H1 (cell line): ENCODE data around the gene DELE1. TPM values are rescaled to one million over a fixed set of nuclear protein-coding genes. Genes with fewer than 3 reads are reported as not detected.

Experiments used
- CTCF ChIA-PET: fragments of 300-600 bp; sonication (Branson Sonifier 250); formaldehyde crosslinking; loops from one replicate; lab custom pipeline; 2021; ENCODE audit not compliant: partially characterized antibody; lab: Charles Lee
- POLR2A ChIA-PET: fragments of 300-600 bp; sonication (Branson Sonifier 250); formaldehyde crosslinking; loops from one replicate; lab custom pipeline; 2021; ENCODE audit warnings: inconsistent platforms; ENCODE audit not compliant: partially characterized antibody; lab: Charles Lee
- DNase-seq, 2 experiments: peaks; one replicate each; pipeline versions ENCODE4 v3.0.0 to v3.0.0-alpha.2; 2010 to 2022; ENCODE audit warnings: low spot score in 2 of 2, low read depth in 1 of 2, mixed read lengths in 1 of 2
- FAIRE-seq: peaks from 2 replicates; lab custom pipeline; 2011; peaks lifted over from hg19 to GRCh38; lab: Jason Lieb, UNC
- H2AFZ ChIP-seq: 2 replicates; pipeline ENCODE4 v1.8.1; 2012; ENCODE audit warnings: low read length, inconsistent platforms
- H2AK5ac ChIP-seq: 2 replicates; pipeline ENCODE4 v1.6.1; 2013; ENCODE audit warnings: low read depth, low read length
- H2BK120ac ChIP-seq: replicated peaks from 2 replicates; pipeline ENCODE3; 2013; ENCODE audit warnings: low read depth, low read length, inconsistent platforms
- H2BK12ac ChIP-seq: 2 replicates; pipeline ENCODE4 v1.6.1; 2013; ENCODE audit warnings: low read depth, low read length
- H2BK15ac ChIP-seq: 2 replicates; pipeline ENCODE4 v1.6.1; 2013; ENCODE audit warnings: low read length
- H2BK20ac ChIP-seq: 2 replicates; pipeline ENCODE4 v1.6.1; 2013; ENCODE audit warnings: low read length
- H2BK5ac ChIP-seq: 2 replicates; pipeline ENCODE4 v1.6.1; 2013; ENCODE audit warnings: low read depth, low read length
- H3K14ac ChIP-seq: 2 replicates; pipeline ENCODE4 v1.6.1; 2013; ENCODE audit warnings: inconsistent platforms; ENCODE audit not compliant: insufficient read length
- H3K18ac ChIP-seq: 2 replicates; pipeline ENCODE4 v1.6.1; 2013; ENCODE audit warnings: low read length; ENCODE audit errors: extremely low read depth
- H3K23ac ChIP-seq: 2 replicates; pipeline ENCODE4 v1.6.1; 2013; ENCODE audit warnings: inconsistent platforms; ENCODE audit not compliant: insufficient read length
- H3K23me2 ChIP-seq: 2 replicates; pipeline ENCODE4 v1.6.1; 2013; ENCODE audit warnings: low read depth, low read length
- H3K27ac ChIP-seq: 2 replicates; pipeline ENCODE4 v1.6.1; 2011; ENCODE audit warnings: low read depth, low read length, inconsistent platforms
- H3K27me3 ChIP-seq, 4 experiments: replicated peaks in 1 of 4; 1 replicate in 1 of 4; 2 replicates in 3 of 4; pipeline versions ENCODE4 v1.6.1 to v1.8.1; 2011 to 2013; ENCODE audit warnings: low read length in 3 of 4, mild to moderate bottlenecking in 3 of 4, inconsistent platforms in 2 of 4, mixed read lengths in 2 of 4, moderate library complexity in 1 of 4; ENCODE audit not compliant: control insufficient read depth in 3 of 4, insufficient read depth in 3 of 4; ENCODE audit errors: extremely low read depth in 1 of 4
- H3K36me3 ChIP-seq, 4 experiments: 2 replicates each; pipeline versions ENCODE4 v1.6.1 to v1.8.1; 2011 to 2013; ENCODE audit warnings: mild to moderate bottlenecking in 4 of 4, low read length in 3 of 4, moderate library complexity in 2 of 4, control low read depth in 1 of 4, inconsistent platforms in 1 of 4; ENCODE audit not compliant: insufficient read depth in 4 of 4, control insufficient read depth in 2 of 4
- H3K4ac ChIP-seq: replicated peaks from 2 replicates; pipeline ENCODE3; 2013; ENCODE audit warnings: low read length, low read depth, mixed read lengths, inconsistent platforms; ENCODE audit not compliant: insufficient read length
- H3K4me1 ChIP-seq, 4 experiments: replicated peaks in 1 of 4; 1 replicate in 1 of 4; 2 replicates in 3 of 4; pipeline versions ENCODE4 v1.6.1 to v1.8.1; 2011 to 2013; ENCODE audit warnings: low read length in 3 of 4, inconsistent platforms in 2 of 4, mixed read lengths in 1 of 4; ENCODE audit not compliant: insufficient read depth in 4 of 4, control insufficient read depth in 3 of 4
- H3K4me2 ChIP-seq, 2 experiments: 2 replicates each; pipeline versions ENCODE4 v1.6.1 to v1.8.1; 2011 to 2013; ENCODE audit warnings: low read depth in 2 of 2, low read length in 2 of 2, control low read depth in 1 of 2, inconsistent platforms in 1 of 2, mild to moderate bottlenecking in 1 of 2; ENCODE audit not compliant: insufficient read depth in 1 of 2
- H3K4me3 ChIP-seq, 4 experiments: fragments of 200-600, 300-600 bp in 1 of 4; sonication (generic), shearing (Covaris generic), sonication (Bioruptor Twin) in 1 of 4; 2 replicates each; pipeline versions ENCODE4 v1.5.1 to v1.8.1; 2011 to 2016; ENCODE audit warnings: low read length in 4 of 4, low read depth in 3 of 4, control low read depth in 2 of 4, inconsistent platforms in 2 of 4, mild to moderate bottlenecking in 2 of 4, mixed read lengths in 1 of 4, moderate library complexity in 1 of 4; ENCODE audit not compliant: insufficient read depth in 2 of 4; ENCODE audit errors: extremely low read depth in 1 of 4
- H3K56ac ChIP-seq: replicated peaks from 2 replicates; pipeline ENCODE3; 2013; ENCODE audit warnings: low read depth, mild to moderate bottlenecking, mixed read lengths, low read length, inconsistent platforms; ENCODE audit not compliant: insufficient read length
- H3K79me1 ChIP-seq: 2 replicates; pipeline ENCODE4 v1.6.1; 2013; ENCODE audit warnings: low read depth, low read length, control low read depth
- H3K79me2 ChIP-seq, 2 experiments: 2 replicates each; pipeline versions ENCODE4 v1.6.1 to v1.8.1; 2012 to 2013; ENCODE audit warnings: low read length in 2 of 2, mild to moderate bottlenecking in 2 of 2, inconsistent platforms in 1 of 2; ENCODE audit not compliant: insufficient read depth in 2 of 2, control insufficient read depth in 1 of 2
- H3K9ac ChIP-seq, 4 experiments: replicated peaks in 1 of 4; 1 replicate in 1 of 4; 2 replicates in 3 of 4; pipeline versions ENCODE4 v1.6.1 to v1.8.1; 2011 to 2013; ENCODE audit warnings: low read depth in 3 of 4, low read length in 3 of 4, control low read depth in 2 of 4, mild to moderate bottlenecking in 2 of 4, moderate library complexity in 2 of 4, inconsistent platforms in 1 of 4; ENCODE audit errors: extremely low read depth in 1 of 4
- H3K9me3 ChIP-seq, 2 experiments: 2 replicates each; pipeline versions ENCODE4 v1.6.1 to v1.8.1; 2012 to 2013; ENCODE audit warnings: mild to moderate bottlenecking in 2 of 2, moderate library complexity in 2 of 2, control low read depth in 1 of 2, inconsistent platforms in 1 of 2, low read depth in 1 of 2, low read length in 1 of 2, mixed read lengths in 1 of 2; ENCODE audit not compliant: insufficient read depth in 2 of 2
- H4K20me1 ChIP-seq, 2 experiments: replicated peaks in 1 of 2; 2 replicates each; pipeline versions ENCODE3 to v1.8.1; 2011 to 2013; ENCODE audit warnings: inconsistent platforms in 2 of 2, low read length in 2 of 2, mild to moderate bottlenecking in 1 of 2; ENCODE audit not compliant: insufficient read depth in 2 of 2, control insufficient read depth in 1 of 2
- H4K5ac ChIP-seq: 2 replicates; pipeline ENCODE4 v1.6.1; 2013; ENCODE audit warnings: low read length, low read depth, mixed read lengths, inconsistent platforms; ENCODE audit not compliant: insufficient read length
- H4K8ac ChIP-seq: 2 replicates; pipeline ENCODE4 v1.8.0; 2013; ENCODE audit warnings: mild to moderate bottlenecking, moderate library complexity, low read length, inconsistent platforms; ENCODE audit not compliant: insufficient read depth; ENCODE audit errors: extremely low read depth
- H4K91ac ChIP-seq: replicated peaks from 2 replicates; pipeline ENCODE3; 2013; ENCODE audit warnings: low read length, mixed read lengths, inconsistent platforms; ENCODE audit not compliant: insufficient read length
- ASH2L ChIP-seq: fragments of 200-600, 300-600 bp; sonication (generic); IDR thresholded peaks from one replicate; pipeline ENCODE4 v1.7.1; 2017; ENCODE audit warnings: low read length
- EP300 ChIP-seq, 2 experiments: IDR thresholded peaks; 1 replicate in 1 of 2; 2 replicates in 1 of 2; pipeline ENCODE4 v1.6.1; 2011 to 2012; ENCODE audit warnings: low read depth in 2 of 2, low read length in 2 of 2, mild to moderate bottlenecking in 2 of 2, borderline replicate concordance in 1 of 2, inconsistent platforms in 1 of 2, moderate library complexity in 1 of 2
- HDAC6 ChIP-seq: IDR thresholded peaks from one replicate; pipeline ENCODE4 v1.7.1; 2012; ENCODE audit warnings: low read depth, mild to moderate bottlenecking, inconsistent platforms, low read length, moderate library complexity
- JUND ChIP-seq: IDR thresholded peaks from 2 replicates; pipeline ENCODE4 v1.6.1; 2011; ENCODE audit warnings: mild to moderate bottlenecking, improper control_type of control experiment, low read length
- KDM1A ChIP-seq: fragments of 200-600, 300-600 bp; sonication (generic); IDR thresholded peaks from 2 replicates; pipeline ENCODE4 v1.7.1; 2016; ENCODE audit warnings: mild to moderate bottlenecking, low read length, borderline replicate concordance
- KDM5A ChIP-seq: fragments of 200-600 bp; IDR thresholded peaks from 2 replicates; pipeline ENCODE4 v1.7.1; 2012; ENCODE audit warnings: mild to moderate bottlenecking, low read length, inconsistent platforms, mixed read lengths
- PHF8 ChIP-seq: fragments of 200-600 bp; sonication (generic); conservative IDR thresholded peaks from 2 replicates; pipeline ENCODE4 v1.7.1; 2012; ENCODE audit warnings: low read depth, mild to moderate bottlenecking, inconsistent platforms, low read length, moderate library complexity
- RAD21 ChIP-seq, 2 experiments: IDR thresholded peaks in 1 of 2; conservative IDR thresholded peaks in 1 of 2; 2 replicates each; pipeline ENCODE4 v1.6.1; 2011; ENCODE audit warnings: low read depth in 2 of 2, low read length in 2 of 2, improper control_type of control experiment in 1 of 2, inconsistent platforms in 1 of 2, mild to moderate bottlenecking in 1 of 2, moderate library complexity in 1 of 2
- SP2 ChIP-seq: IDR thresholded peaks from 2 replicates; pipeline ENCODE4 v1.6.1; 2012; ENCODE audit warnings: mild to moderate bottlenecking, low read length, inconsistent platforms
- SP4 ChIP-seq: IDR thresholded peaks from 2 replicates; pipeline ENCODE4 v1.6.1; 2012; ENCODE audit warnings: low read length, inconsistent platforms
- TAF1 ChIP-seq: IDR thresholded peaks from 2 replicates; pipeline ENCODE4 v1.6.1; 2011; ENCODE audit warnings: mild to moderate bottlenecking, low read depth, low read length
- YY1 ChIP-seq: IDR thresholded peaks from 2 replicates; pipeline ENCODE4 v1.6.1; 2011; ENCODE audit warnings: low read depth, mild to moderate bottlenecking, low read length
- ZNF274 ChIP-seq: IDR thresholded peaks from 2 replicates; pipeline ENCODE4 v1.7.0; 2012; ENCODE audit warnings: low read length, borderline replicate concordance; ENCODE audit errors: extremely low read depth
- whole genome bisulfite sequencing, 2 experiments: shearing (Covaris generic) in 1 of 2; methylation state at CpG; one replicate each; pipeline versions ENCODE4 v1.1.6 to v1.1.7; 2013 to 2015; ENCODE audit warnings: low lambda C conversion rate in 2 of 2, mixed read lengths in 2 of 2, inconsistent platforms in 1 of 2, low coverage in 1 of 2, missing lambda C conversion rate in 1 of 2; ENCODE audit not compliant: insufficient replicate concordance in 2 of 2, insufficient coverage in 1 of 2, insufficient read length in 1 of 2; ENCODE audit errors: extremely low coverage in 1 of 2, missing lambda C conversion rate in 1 of 2; 5-methylcytosine and 5-hydroxymethylcytosine counted together
- polyA plus RNA-seq, 7 experiments: library from polyadenylated mRNA; depleted of rRNA in 3 of 7; stranded (reverse) in 5 of 7; unstranded in 2 of 7; fragments of >200 nt in 5 of 7; fragments of 200-250 nt in 2 of 7; gene quantifications; 1 replicate in 5 of 7; 2 replicates in 1 of 7; 4 replicates in 1 of 7; pipeline versions ENCODE4 v1.2.1 to v1.2.3, GENCODE V29; 2011 to 2013; ENCODE audit warnings: missing spikeins in 2 of 7, mixed read lengths in 2 of 7
- total RNA-seq: library from RNA; stranded (reverse); fragmentation: NEBNext Ultra II Directional; extraction: Animal tissue kit (Norgen Biotek cat#: 25700); gene quantifications from 2 replicates; pipeline ENCODE4 v1.2.1, GENCODE V29; 2021

DELE1 gene
- total and polyA plus RNA-seq, 2 of the 8 experiments (the other 6 are each of a cell fraction or from before 2014, with no cell fraction given) = 61.4 to 114 TPM

GRCh38 chr5:141973871-141974595 is 50.4 kb downstream of the DELE1 start:
- Histone ChIP-seq H4K91ac (no peak overlapping the region), H3K9me3 (no peaks in the 10 kb centered on the region), H2AFZ (no peak overlapping the region), H3K4me3 (no peak overlapping the region), H3K4me2 (no peak overlapping the region), H3K18ac (no peak overlapping the region), H3K4ac (no peak overlapping the region), H3K9ac (no peak overlapping the region), H2BK20ac (no peak overlapping the region), H4K8ac (no peak overlapping the region), H2BK12ac (no peak overlapping the region), H3K79me2 (no peaks in the 10 kb centered on the region), H3K23ac (no peak overlapping the region), H3K14ac (no peak overlapping the region), H2BK120ac (no peak overlapping the region), H2BK5ac (no peak overlapping the region), H2AK5ac (no peak overlapping the region), H3K27ac (no peak overlapping the region), H3K36me3 (peaks cover 0 to 22% (median 10%) of the 10 kb centered on the region in 4 experiments; a peak in 5 of 8 replicates), H4K5ac (no peak overlapping the region), H3K4me1 (peaks cover 0 to 5% (median 2%) of the 10 kb centered on the region in 4 experiments; a peak in 3 of 7 replicates), H2BK15ac (no peak overlapping the region), H3K79me1 (no peaks in the 10 kb centered on the region), H4K20me1 (no peaks in the 10 kb centered on the region), H3K23me2 (peaks cover 5% of the 10 kb centered on the region), H3K27me3 (no peaks in the 10 kb centered on the region), H3K56ac (no peak overlapping the region)
- ChIA-PET POLR2A (no interaction called here), CTCF (interaction anchor here (6.0 kb wide), 1 partner anchor 16 kb away, joined by 40 read pairs; no protein-coding TSS in a partner anchor)
- 87% methylated on average over 1 of the region's 1 CpG; no CpG with 5 or more reads in 1 of the 2 experiments for WGBS, 2 experiments
- FAIRE-seq (no peak), DNase-seq (no peak)
- TF ChIP-seq SP2 (no peak), ZNF274 (no peak), TAF1 (no peak), PHF8 (no peak), SP4 (no peak), KDM1A (no peak), KDM5A (no peak), YY1 (no peak), RAD21 (IDR thresholded peaks at IDR 0.05 in 1 of 2, conservative IDR thresholded peaks at IDR 0.05 in 1 of 2; ENCODE audit: low read depth in 2 of 2, low read length in 2 of 2) (no peak), JUND (no peak), HDAC6 (no peak), EP300 (IDR thresholded peaks at IDR 0.05; ENCODE audit: borderline replicate concordance in 1 of 2, low read depth in 2 of 2, low read length in 2 of 2) (no peak), ASH2L (no peak)
